CD4-positive, alpha-beta memory T cell (primary cell): ENCODE data around the gene DRGX. TPM values are rescaled to one million over a fixed set of nuclear protein-coding genes. Genes with fewer than 3 reads are reported as not detected.

ENCODE experiments used
- CTCF ChIA-PET: fragments of 350-600 bp; sonication (Branson Sonifier 250); formaldehyde crosslinking; loops from one replicate; lab custom pipeline; 2021; ENCODE audit warnings: inconsistent platforms; ENCODE audit not compliant: partially characterized antibody; lab: Charles Lee
- POLR2A ChIA-PET: fragments of 350-600 bp; sonication (Branson Sonifier 250); formaldehyde crosslinking; loops from one replicate; lab custom pipeline; 2021; ENCODE audit not compliant: partially characterized antibody; lab: Charles Lee
- DNase-seq, 5 donors: peaks; one replicate each; pipeline versions ENCODE4 v3.0.0 to v3.0.0-alpha.2; 2020 to 2022; ENCODE audit warnings: mixed read lengths in 1 of 5
- H3K27ac ChIP-seq: one replicate; pipeline ENCODE4 v1.7.0; 2013; ENCODE audit warnings: low read depth, low read length
- H3K27me3 ChIP-seq: 2 replicates; pipeline ENCODE4 v1.7.0; 2013; ENCODE audit warnings: mild to moderate bottlenecking, low read length, moderate library complexity; ENCODE audit not compliant: insufficient read depth
- H3K36me3 ChIP-seq: 2 replicates; pipeline ENCODE4 v1.7.0; 2013; ENCODE audit warnings: mild to moderate bottlenecking, low read length, moderate library complexity; ENCODE audit not compliant: insufficient read depth
- H3K4me1 ChIP-seq: 2 replicates; pipeline ENCODE4 v1.7.0; 2013; ENCODE audit warnings: mild to moderate bottlenecking, low read length, moderate library complexity; ENCODE audit not compliant: insufficient read depth
- H3K4me3 ChIP-seq, 2 donors: one replicate each; pipeline ENCODE4 v1.7.0; 2013; ENCODE audit warnings: low read length in 2 of 2, mild to moderate bottlenecking in 1 of 2
- H3K9me3 ChIP-seq, 2 donors: one replicate each; pipeline ENCODE4 v1.7.0; 2013; ENCODE audit warnings: low read length in 2 of 2, control low read depth in 1 of 2; ENCODE audit not compliant: control insufficient read depth in 1 of 2
- H3K27ac Mint-ChIP-seq, 7 donors: one replicate each; pipeline ENCODE4 v1.8.0; 2020 to 2021; ENCODE audit warnings: mixed read lengths in 7 of 7, mild to moderate bottlenecking in 6 of 7, inconsistent platforms in 3 of 7, moderate library complexity in 3 of 7
- H3K27me3 Mint-ChIP-seq, 2 donors: one replicate each; pipeline ENCODE4 v1.8.0; 2020 to 2021; ENCODE audit warnings: mixed read lengths in 2 of 2
- H3K36me3 Mint-ChIP-seq, 2 donors: one replicate each; pipeline ENCODE4 v1.8.0; 2020 to 2021; ENCODE audit warnings: mixed read lengths in 2 of 2, inconsistent platforms in 1 of 2, mild to moderate bottlenecking in 1 of 2
- H3K4me1 Mint-ChIP-seq, 4 donors: one replicate each; pipeline ENCODE4 v1.8.0; 2020 to 2021; ENCODE audit warnings: mixed read lengths in 4 of 4, mild to moderate bottlenecking in 1 of 4
- H3K4me3 Mint-ChIP-seq, 8 donors: one replicate each; pipeline ENCODE4 v1.8.0; 2020 to 2021; ENCODE audit warnings: mixed read lengths in 8 of 8, mild to moderate bottlenecking in 7 of 8, moderate library complexity in 6 of 8, inconsistent platforms in 3 of 8
- H3K9me3 Mint-ChIP-seq, 8 donors: one replicate each; pipeline ENCODE4 v1.8.0; 2020 to 2021; ENCODE audit warnings: mixed read lengths in 8 of 8, mild to moderate bottlenecking in 5 of 8, inconsistent platforms in 3 of 8, moderate library complexity in 1 of 8
- intact Hi-C: fragments of 100-400 bp; cut with micrococcal nuclease; formaldehyde crosslinking; loops from one replicate; pipeline ENCODE4 v1.15.1; 2023
- polyA plus RNA-seq, 2 donors: library from polyadenylated mRNA; unstranded; fragments of 300-500 nt; fragmentation: Illumina TruSeq; gene quantifications; one replicate each; pipeline ENCODE4 v1.2.3, GENCODE V29; 2021
- total RNA-seq, 2 experiments: library from RNA; stranded (reverse); gene quantifications; one replicate each; pipeline ENCODE4 v1.2.3, GENCODE V29; 2021

DRGX gene
- total and polyA plus RNA-seq, 4 experiments from 2014 or later: not detected

DNA sequence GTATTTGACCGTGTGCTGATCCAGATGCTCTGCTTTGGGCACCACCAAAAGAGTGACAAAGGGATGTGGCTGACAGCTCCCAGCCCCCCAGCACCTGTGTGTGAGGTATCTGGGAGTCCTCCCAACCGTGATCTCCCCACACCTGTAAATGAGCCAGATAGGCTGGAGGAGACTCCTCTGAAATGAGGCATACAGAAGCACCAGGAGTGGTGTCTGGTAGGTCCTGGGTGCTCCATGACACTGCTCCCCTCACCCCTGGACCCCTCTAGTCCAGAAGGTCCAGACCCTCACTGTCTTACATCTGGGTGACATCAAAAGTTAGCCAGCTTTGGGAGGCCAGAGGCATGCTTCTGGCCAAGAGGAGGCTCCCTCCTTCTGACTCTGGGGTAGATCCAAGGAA, 20.0 kb upstream of the DRGX start:
- Mint-ChIP-seq H3K27me3 (peaks cover 0 to 14% of the 10 kb centered on the region in 2 donors), H3K9me3 (peaks cover 0 to 2% (median 0%) of the 10 kb centered on the region in 8 donors), H3K4me3 (no peak overlapping the region), H3K4me1 (no peaks in the 10 kb centered on the region), H3K36me3 (no peaks in the 10 kb centered on the region), H3K27ac (no peak overlapping the region)
- CTCF ChIA-PET: interaction anchor here (2.2 kb wide), 1 partner anchor 8 kb away, joined by 11 read pairs; no protein-coding TSS in a partner anchor
- Histone ChIP-seq H3K4me1 (no peaks in the 10 kb centered on the region), H3K4me3 (no peak overlapping the region), H3K27me3 (no peaks in the 10 kb centered on the region), H3K9me3 (no peaks in the 10 kb centered on the region), H3K27ac (no peak overlapping the region), H3K36me3 (no peaks in the 10 kb centered on the region)
- intact Hi-C loops: no loop called here
- DNase-seq: no peak
- POLR2A ChIA-PET: no interaction called here

GRCh38 chr10:49415109-49415508, 19.2 kb upstream of the DRGX start:
- Mint-ChIP-seq H3K4me1 (no peaks in the 10 kb centered on the region), H3K4me3 (no peak overlapping the region), H3K36me3 (no peaks in the 10 kb centered on the region), H3K27me3 (peaks cover 0 to 14% of the 10 kb centered on the region in 2 donors), H3K9me3 (peaks cover 0 to 2% (median 0%) of the 10 kb centered on the region in 8 donors), H3K27ac (no peak overlapping the region)
- no peak overlapping the region for H3K27ac ChIP-seq
- no peaks in the 10 kb centered on the region for H3K4me1 ChIP-seq
- ChIA-PET POLR2A (no interaction called here), CTCF (interaction anchor here (11.6 kb wide), 1 partner anchor 102 kb away, joined by 327 read pairs; no protein-coding TSS in a partner anchor)
- DNase-seq: no peak
- no peaks in the 10 kb centered on the region for H3K36me3 ChIP-seq
- no peak overlapping the region for H3K4me3 ChIP-seq
- no peaks in the 10 kb centered on the region for H3K27me3 ChIP-seq
- H3K9me3 ChIP-seq: no peaks in the 10 kb centered on the region
- intact Hi-C loops: no loop called here

DNA sequence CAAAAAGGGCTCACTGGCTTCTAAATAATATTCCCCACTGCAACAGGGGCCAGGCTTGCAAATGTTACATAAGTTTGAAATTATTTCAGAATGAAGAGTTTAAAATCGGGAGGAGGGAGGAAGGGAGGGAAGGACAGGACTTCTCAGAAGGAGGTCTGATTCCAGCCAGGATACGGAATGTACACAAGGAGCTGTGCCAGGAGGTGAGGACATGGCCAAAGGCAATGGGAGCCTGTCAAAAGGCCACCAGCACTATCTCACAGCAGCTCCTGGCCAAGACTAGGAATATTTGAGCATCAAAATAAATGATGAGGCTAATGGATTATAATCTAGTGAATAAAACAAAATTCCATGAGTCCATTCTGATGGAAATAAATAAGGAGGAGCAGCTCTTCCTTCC, 18.6 kb upstream of the DRGX start:
- Mint-ChIP-seq H3K27me3 (peaks cover 0 to 16% of the 10 kb centered on the region in 2 donors), H3K9me3 (peaks cover 0 to 2% (median 0%) of the 10 kb centered on the region in 8 donors), H3K27ac (no peak overlapping the region), H3K36me3 (no peaks in the 10 kb centered on the region), H3K4me3 (no peak overlapping the region), H3K4me1 (no peaks in the 10 kb centered on the region)
- intact Hi-C loops: no loop called here
- CTCF ChIA-PET: interaction anchor here (11.6 kb wide), 1 partner anchor 103 kb away, joined by 327 read pairs; no protein-coding TSS in a partner anchor
- H3K9me3 ChIP-seq: no peaks in the 10 kb centered on the region
- POLR2A ChIA-PET: no interaction called here
- H3K27me3 ChIP-seq: no peaks in the 10 kb centered on the region
- H3K4me3 ChIP-seq: no peak overlapping the region
- no peak for DNase-seq
- H3K4me1 ChIP-seq: no peaks in the 10 kb centered on the region
- H3K36me3 ChIP-seq: no peaks in the 10 kb centered on the region
- no peak overlapping the region for H3K27ac ChIP-seq

- CTCF ChIA-PET: interaction anchor here (0.6 to 11.6 kb wide), 5 partner anchors 10 to 223 kb away, joined by 3 to 327 read pairs (median 4); no protein-coding TSS in a partner anchor
- H3K9me3 ChIP-seq: no peaks in the 10 kb centered on the region
- peaks cover 0 to 25% of the 10 kb centered on the region in 2 donors for H3K27me3 Mint-ChIP-seq
Measured at GRCh38 chr10:49412571-49412970, 16.7 kb upstream of the DRGX start.

GRCh38 chr10:49410365-49411074, 14.6 kb upstream of the DRGX start:
- H3K36me3 Mint-ChIP-seq: no peaks in the 10 kb centered on the region
- peaks cover 0 to 2% (median 0%) of the 10 kb centered on the region in 4 donors for H3K4me1 Mint-ChIP-seq
- Histone ChIP-seq H3K27ac (no peak overlapping the region), H3K36me3 (no peaks in the 10 kb centered on the region), H3K27me3 (no peaks in the 10 kb centered on the region), H3K4me1 (no peaks in the 10 kb centered on the region), H3K4me3 (no peak overlapping the region), H3K9me3 (no peaks in the 10 kb centered on the region)
- H3K9me3 Mint-ChIP-seq: peaks cover 0 to 2% (median 0%) of the 10 kb centered on the region in 8 donors
- H3K27me3 Mint-ChIP-seq: peaks cover 0 to 26% of the 10 kb centered on the region in 2 donors
- H3K4me3 Mint-ChIP-seq: no peak overlapping the region
- POLR2A ChIA-PET: no interaction called here
- intact Hi-C loops: no loop called here
- no peak for DNase-seq
- H3K27ac Mint-ChIP-seq: no peak overlapping the region
- CTCF ChIA-PET: interaction anchor here (1.8 to 11.6 kb wide), 3 partner anchors 8 to 107 kb away, joined by 4 to 327 read pairs (median 6); no protein-coding TSS in a partner anchor

More at GRCh38 chr10:49412571-49412970, 16.7 kb upstream of the DRGX start:
- Histone ChIP-seq H3K4me1 (no peaks in the 10 kb centered on the region), H3K36me3 (no peaks in the 10 kb centered on the region), H3K4me3 (no peak overlapping the region), H3K27ac (no peak overlapping the region), H3K27me3 (no peaks in the 10 kb centered on the region)
- POLR2A ChIA-PET: no interaction called here
- Mint-ChIP-seq H3K9me3 (peaks cover 0 to 2% (median 0%) of the 10 kb centered on the region in 8 donors), H3K4me1 (peaks cover 0 to 2% (median 0%) of the 10 kb centered on the region in 4 donors), H3K27ac (no peak overlapping the region), H3K4me3 (no peak overlapping the region), H3K36me3 (no peaks in the 10 kb centered on the region)
- intact Hi-C loops: no loop called here
- DNase-seq: no peak

GRCh38 chr10:49409755-49410154, 13.9 kb upstream of the DRGX start:
- no peak overlapping the region for H3K27ac Mint-ChIP-seq
- no peaks in the 10 kb centered on the region for H3K9me3 ChIP-seq
- H3K4me3 ChIP-seq: no peak overlapping the region
- no peaks in the 10 kb centered on the region for H3K4me1 ChIP-seq
- peaks cover 0 to 2% (median 0%) of the 10 kb centered on the region in 4 donors for H3K4me1 Mint-ChIP-seq
- no peaks in the 10 kb centered on the region for H3K27me3 ChIP-seq
- H3K27ac ChIP-seq: no peak overlapping the region
- H3K9me3 Mint-ChIP-seq: peaks cover 0 to 2% (median 0%) of the 10 kb centered on the region in 8 donors
- no peaks in the 10 kb centered on the region for H3K36me3 Mint-ChIP-seq
- H3K27me3 Mint-ChIP-seq: peaks cover under 1 to 24% of the 10 kb centered on the region in 2 donors
- CTCF ChIA-PET: interaction anchor here (11.6 kb wide), 1 partner anchor 107 kb away, joined by 327 read pairs; no protein-coding TSS in a partner anchor
- H3K4me3 Mint-ChIP-seq: no peak overlapping the region
- intact Hi-C loops: no loop called here
- POLR2A ChIA-PET: no interaction called here
- no peak for DNase-seq
- H3K36me3 ChIP-seq: no peaks in the 10 kb centered on the region

DNA sequence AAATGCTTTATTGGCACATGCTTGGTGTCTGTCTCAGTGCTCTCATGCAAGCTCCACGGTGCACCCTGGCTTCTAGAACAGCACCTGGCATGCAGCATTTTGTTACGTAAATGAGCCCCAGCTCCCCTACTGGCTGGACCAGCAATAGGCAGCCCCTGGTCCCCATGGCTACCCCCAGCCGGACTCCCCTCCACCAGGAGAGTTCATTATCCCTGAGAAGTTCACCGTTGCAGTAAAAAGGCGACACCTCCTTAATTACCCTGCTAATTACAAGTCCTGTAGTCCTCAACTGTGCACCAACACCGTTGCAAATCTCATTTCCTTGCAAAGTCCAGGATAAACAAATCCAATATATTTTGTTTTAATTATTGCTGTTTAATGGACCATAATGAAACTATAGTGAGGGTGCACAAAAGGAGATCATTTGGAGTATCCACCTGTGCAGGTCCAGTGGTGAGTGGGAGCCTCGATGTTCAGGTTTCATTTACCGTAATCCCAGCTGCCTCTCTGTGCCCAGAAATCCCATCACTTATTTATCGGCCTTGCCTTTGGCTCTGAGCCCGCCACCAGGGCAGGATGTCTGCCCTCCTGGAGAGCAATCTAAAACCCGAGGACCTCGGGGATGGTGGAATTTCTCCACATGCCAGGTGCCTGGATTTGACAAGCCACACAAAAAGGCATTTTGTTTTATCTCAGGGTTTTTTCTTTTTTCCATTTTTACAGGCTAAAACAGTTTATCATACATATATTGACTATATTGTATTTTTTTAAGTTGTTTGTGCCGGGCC, 12.8 kb upstream of the DRGX start:
- DNase-seq: no peak
- H3K4me3 ChIP-seq: no peak overlapping the region
- H3K4me1 ChIP-seq: no peaks in the 10 kb centered on the region
- no peaks in the 10 kb centered on the region for H3K36me3 Mint-ChIP-seq
- ChIA-PET CTCF (interaction anchor here (1.2 to 11.6 kb wide), 13 partner anchors 8 to 400 kb away, joined by 3 to 327 read pairs (median 7); no protein-coding TSS in a partner anchor), POLR2A (no interaction called here)
- no peaks in the 10 kb centered on the region for H3K27me3 ChIP-seq
- H3K4me3 Mint-ChIP-seq: no peak overlapping the region
- peaks cover 0 to 2% (median 0%) of the 10 kb centered on the region in 8 donors for H3K9me3 Mint-ChIP-seq
- H3K27ac Mint-ChIP-seq: no peak overlapping the region
- intact Hi-C loops: no loop called here
- peaks cover 0 to 2% (median 0%) of the 10 kb centered on the region in 4 donors for H3K4me1 Mint-ChIP-seq
- H3K27ac ChIP-seq: no peak overlapping the region
- H3K27me3 Mint-ChIP-seq: peaks cover 3 to 29% of the 10 kb centered on the region in 2 donors
- H3K36me3 ChIP-seq: no peaks in the 10 kb centered on the region
- H3K9me3 ChIP-seq: no peaks in the 10 kb centered on the region
